CD14-positive monocyte (primary cell): Measurements from ENCODE around the gene GAA. TPM values are rescaled to one million over a fixed set of nuclear protein-coding genes. Genes with fewer than 3 reads are reported as not detected.

Experiments
- DNase-seq, 3 donors: peaks; one replicate each; pipeline ENCODE4 v3.0.0-alpha.2; 2011 to 2022
- H2AFZ ChIP-seq: 2 replicates; pipeline ENCODE4 v1.6.0; 2012; ENCODE audit warnings: mild to moderate bottlenecking, low read depth, low read length, inconsistent platforms; ENCODE audit not compliant: insufficient read depth, poor library complexity, severe bottlenecking
- H3K27ac ChIP-seq, 2 donors: 1 replicate in 1 of 2; 2 replicates in 1 of 2; pipeline ENCODE4 v1.5.1; 2012 to 2013; ENCODE audit warnings: low read length in 2 of 2, control low read depth in 1 of 2, inconsistent platforms in 1 of 2, low read depth in 1 of 2, mild to moderate bottlenecking in 1 of 2
- H3K27me3 ChIP-seq, 2 donors: one replicate each; pipeline versions ENCODE4 v1.6.0 to v1.6.1; 2011 to 2013; ENCODE audit warnings: low read length in 2 of 2; ENCODE audit not compliant: control insufficient read depth in 2 of 2, insufficient read depth in 2 of 2
- H3K36me3 ChIP-seq, 2 donors: replicated peaks in 1 of 2; 1 replicate in 1 of 2; 2 replicates in 1 of 2; pipeline versions ENCODE4 v1.5.1 to v1.6.1; 2012 to 2013; ENCODE audit warnings: low read length in 2 of 2, control low read depth in 1 of 2, inconsistent platforms in 1 of 2, mild to moderate bottlenecking in 1 of 2; ENCODE audit not compliant: insufficient read depth in 2 of 2, control insufficient read depth in 1 of 2
- H3K4me1 ChIP-seq, 2 donors: 1 replicate in 1 of 2; 2 replicates in 1 of 2; pipeline versions ENCODE4 v1.5.1 to v1.6.1; 2012 to 2013; ENCODE audit warnings: low read length in 2 of 2, control low read depth in 1 of 2, inconsistent platforms in 1 of 2, mild to moderate bottlenecking in 1 of 2, moderate library complexity in 1 of 2; ENCODE audit not compliant: insufficient read depth in 2 of 2, control insufficient read depth in 1 of 2
- H3K4me2 ChIP-seq: replicated peaks from 2 replicates; pipeline ENCODE3; 2012; ENCODE audit warnings: low read length, moderate library complexity, mild to moderate bottlenecking; ENCODE audit not compliant: poor library complexity, severe bottlenecking; ENCODE audit errors: extremely low read depth
- H3K4me3 ChIP-seq, 3 experiments: fragments of 200-600 bp in 1 of 3; sonication (generic) in 1 of 3; replicated peaks in 1 of 3; 1 replicate in 2 of 3; 2 replicates in 1 of 3; pipeline ENCODE4 v1.5.1; 2011 to 2013; ENCODE audit warnings: low read length in 3 of 3, mild to moderate bottlenecking in 3 of 3, control low read depth in 2 of 3, low read depth in 2 of 3, inconsistent platforms in 1 of 3, moderate library complexity in 1 of 3
- H3K79me2 ChIP-seq: 2 replicates; pipeline ENCODE4 v1.6.0; 2012; ENCODE audit warnings: mild to moderate bottlenecking, control low read depth, inconsistent platforms, low read length, moderate library complexity; ENCODE audit not compliant: insufficient read depth
- H3K9ac ChIP-seq: 2 replicates; pipeline ENCODE4 v1.6.0; 2017; ENCODE audit warnings: low read length, mild to moderate bottlenecking; ENCODE audit not compliant: insufficient read depth, poor library complexity, severe bottlenecking
- H3K9me3 ChIP-seq, 2 donors: replicated peaks in 1 of 2; 1 replicate in 1 of 2; 2 replicates in 1 of 2; pipeline versions ENCODE4 v1.5.1 to v1.6.1; 2012 to 2013; ENCODE audit warnings: low read length in 2 of 2, control low read depth in 1 of 2; ENCODE audit not compliant: control insufficient read depth in 1 of 2, insufficient read depth in 1 of 2
- H4K20me1 ChIP-seq: 2 replicates; pipeline ENCODE4 v1.6.0; 2012; ENCODE audit warnings: mild to moderate bottlenecking, low read length, control low read depth, moderate library complexity; ENCODE audit not compliant: insufficient read depth
- H3K27ac Mint-ChIP-seq, 7 donors: one replicate each; pipeline ENCODE4 v1.8.0; 2020; ENCODE audit warnings: mild to moderate bottlenecking in 7 of 7, mixed read lengths in 7 of 7, moderate library complexity in 6 of 7, inconsistent platforms in 2 of 7
- H3K27me3 Mint-ChIP-seq, 3 donors: one replicate each; pipeline ENCODE4 v1.8.0; 2021 to 2022; ENCODE audit warnings: low read depth in 3 of 3, mild to moderate bottlenecking in 3 of 3, mixed read lengths in 3 of 3, moderate library complexity in 3 of 3, inconsistent platforms in 1 of 3
- H3K36me3 Mint-ChIP-seq, 2 donors: one replicate each; pipeline ENCODE4 v1.8.0; 2020; ENCODE audit warnings: mixed read lengths in 2 of 2, inconsistent platforms in 1 of 2, mild to moderate bottlenecking in 1 of 2
- H3K4me1 Mint-ChIP-seq: one replicate; pipeline ENCODE4 v1.8.0; 2020; ENCODE audit warnings: mild to moderate bottlenecking, mixed read lengths
- H3K4me3 Mint-ChIP-seq, 2 donors: one replicate each; pipeline ENCODE4 v1.8.0; 2020; ENCODE audit warnings: mild to moderate bottlenecking in 2 of 2, mixed read lengths in 2 of 2, moderate library complexity in 1 of 2
- H3K9me3 Mint-ChIP-seq, 7 donors: one replicate each; pipeline ENCODE4 v1.8.0; 2020 to 2022; ENCODE audit warnings: mixed read lengths in 7 of 7, mild to moderate bottlenecking in 6 of 7, moderate library complexity in 6 of 7, inconsistent platforms in 2 of 7
- CTCF ChIP-seq: fragments of 200-600 bp; IDR thresholded peaks from one replicate; pipeline ENCODE4 v1.8.0; 2022; ENCODE audit warnings: antibody characterized with exemption, mild to moderate bottlenecking
- WGBS: methylation state at CpG from one replicate; pipeline ENCODE4 v1.1.5; 2013; ENCODE audit warnings: missing lambda C conversion rate; ENCODE audit not compliant: insufficient coverage; 5-methylcytosine and 5-hydroxymethylcytosine counted together
- intact Hi-C, 2 donors: fragments of 100-400 bp; cut with micrococcal nuclease; formaldehyde crosslinking; loops; one replicate each; pipeline versions ENCODE4 v1.15.0 to v1.15.1; 2023
- polyA plus RNA-seq, 3 donors: library from polyadenylated mRNA; depleted of rRNA in 1 of 3; unstranded in 2 of 3; stranded (reverse) in 1 of 3; fragments of 300-500 nt in 2 of 3; fragments of >200 nt in 1 of 3; fragmentation: Illumina TruSeq in 2 of 3; gene quantifications; 1 replicate in 2 of 3; 2 replicates in 1 of 3; pipeline ENCODE4 v1.2.3, GENCODE V29; 2012 to 2021

The GAA gene
- polyA plus RNA-seq, 3 donors = 116 to 140 (median 120) TPM

GRCh38 chr17:80109713-80110446 lies 8.5 kb downstream of the GAA start:
- Histone ChIP-seq H3K27ac (no peak overlapping the region), H3K4me2 (no peak overlapping the region), H3K79me2 (no peaks in the 10 kb centered on the region), H3K27me3 (no peaks in the 10 kb centered on the region), H3K9me3 (no peaks in the 10 kb centered on the region), H3K9ac (no peak overlapping the region), H4K20me1 (peaks cover 7% of the 10 kb centered on the region), H3K4me3 (no peak overlapping the region), H3K36me3 (peaks cover 51 to 70% of the 10 kb centered on the region in 2 donors), H3K4me1 (no peaks in the 10 kb centered on the region), H2AFZ (no peak overlapping the region)
- Mint-ChIP-seq H3K4me1 (no peaks in the 10 kb centered on the region), H3K36me3 (peaks cover 44 to 89% of the 10 kb centered on the region in 2 donors), H3K27ac (peak overlapping the region in 1 of 7 donors; percentile 61), H3K9me3 (peaks cover 0 to 2% (median 0%) of the 10 kb centered on the region in 7 donors), H3K27me3 (no peaks in the 10 kb centered on the region), H3K4me3 (no peak overlapping the region)
- DNase-seq = peak in 1 of 3 donors; percentile 1
- intact Hi-C loops = no loop called here
- TF ChIP-seq CTCF = no peak
- 96% methylated on average over 30 of the region's 30 CpGs for WGBS

DNA sequence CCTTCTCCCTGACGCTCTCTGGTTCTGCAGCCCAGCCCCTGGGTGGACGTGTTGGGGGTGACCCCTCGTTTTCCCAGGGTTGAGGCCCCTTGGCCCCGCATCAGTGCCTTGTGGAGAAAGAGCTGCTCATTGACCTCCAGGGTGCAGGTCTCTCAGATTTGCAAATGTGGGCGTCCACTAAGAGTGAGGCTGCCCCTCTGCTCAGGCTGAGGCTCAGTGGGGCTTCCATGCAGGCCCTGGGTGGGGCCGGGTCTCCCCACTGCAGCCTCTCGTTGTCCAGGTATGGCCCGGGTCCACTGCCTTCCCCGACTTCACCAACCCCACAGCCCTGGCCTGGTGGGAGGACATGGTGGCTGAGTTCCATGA lies 9.0 kb downstream of the GAA start:
- no peak for TF ChIP-seq CTCF
- intact Hi-C loops = no loop called here
- no peak overlapping the region for H3K4me3 ChIP-seq
- no peaks in the 10 kb centered on the region for H3K79me2 ChIP-seq
- H3K9me3 Mint-ChIP-seq = peaks cover 0 to 2% (median 0%) of the 10 kb centered on the region in 7 donors
- H3K27ac Mint-ChIP-seq = peak overlapping the region in 1 of 7 donors; percentile 61
- H4K20me1 ChIP-seq = peaks cover 3% of the 10 kb centered on the region
- peaks cover 51 to 70% of the 10 kb centered on the region in 2 donors for H3K36me3 ChIP-seq
- H3K4me2 ChIP-seq = no peak overlapping the region
- H3K27ac ChIP-seq = no peak overlapping the region
- H3K9me3 ChIP-seq = no peaks in the 10 kb centered on the region
- H3K27me3 ChIP-seq = no peaks in the 10 kb centered on the region
- H3K4me1 ChIP-seq = no peaks in the 10 kb centered on the region
- DNase-seq = peak in 1 of 3 donors; percentile 1
- H3K9ac ChIP-seq = no peak overlapping the region
- H3K36me3 Mint-ChIP-seq = peaks cover 48 to 90% of the 10 kb centered on the region in 2 donors
- no peak overlapping the region for H2AFZ ChIP-seq
- WGBS = 85% methylated on average over 4 of the region's 9 CpGs
- no peak overlapping the region for H3K4me3 Mint-ChIP-seq
- H3K4me1 Mint-ChIP-seq = no peaks in the 10 kb centered on the region
- H3K27me3 Mint-ChIP-seq = no peaks in the 10 kb centered on the region
